OCI-LY1 (cell line): Measurements from ENCODE around the gene LGR5.

Source experiments
- CTCF ChIP-seq: fragments of 200-600 bp; sonication (generic), shearing (Covaris generic); IDR thresholded peaks from 2 replicates; pipeline ENCODE4 v1.5.1; 2017; ENCODE audit warnings: mild to moderate bottlenecking, antibody characterized with exemption, low read length, moderate library complexity, mixed read lengths
- EZH2 ChIP-seq: fragments of 200-600 bp; sonication (generic), shearing (Covaris generic); IDR thresholded peaks from 2 replicates; pipeline ENCODE4 v1.8.0; 2017; ENCODE audit warnings: borderline replicate concordance, mixed run types, mild to moderate bottlenecking, antibody characterized with exemption, low read length, moderate library complexity, mixed read lengths

- TF ChIP-seq CTCF (no peak), EZH2 (no peak)
These were observed 187.9 kb downstream of the LGR5 start for GRCh38 chr12:71627438-71628002.
